Uterus (tissue), 2 donors: ENCODE data around the gene CEBPA.

Experiments
- CTCF ChIP-seq, 4 experiments: fragments of 200-600 bp in 2 of 4; fragments of 450-650 bp in 2 of 4; sonication (generic) in 2 of 4; IDR thresholded peaks; one replicate each; pipeline ENCODE4 v1.5.1; 2016 to 2019; ENCODE audit warnings: antibody characterized with exemption in 4 of 4, mild to moderate bottlenecking in 2 of 4, moderate library complexity in 1 of 4
- POLR2A ChIP-seq, 2 donors: fragments of 450-650 bp; IDR thresholded peaks; one replicate each; pipeline ENCODE4 v1.6.1; 2016; ENCODE audit warnings: antibody characterized with exemption in 2 of 2, mild to moderate bottlenecking in 1 of 2, moderate library complexity in 1 of 2

DNA sequence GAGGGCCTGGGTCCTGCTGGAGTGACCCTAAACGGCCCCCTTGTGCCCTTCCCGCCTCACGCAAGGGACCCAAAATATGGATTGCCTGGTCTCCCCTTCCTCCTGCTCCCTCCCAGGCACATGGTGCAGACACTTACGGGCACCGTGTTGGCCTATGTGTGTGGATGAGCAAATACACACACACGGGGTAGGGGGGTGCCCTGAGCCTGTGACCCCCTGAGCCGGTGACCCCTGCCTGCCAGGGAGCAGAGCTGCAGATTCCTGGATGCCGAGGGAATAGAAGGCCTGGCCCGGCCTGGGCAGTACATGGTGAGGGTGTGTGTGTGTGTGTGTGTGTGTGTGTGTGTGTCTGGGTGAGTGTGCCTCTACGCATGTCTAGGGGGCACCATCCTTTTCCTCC, 33.3 kb downstream of the CEBPA start:
- TF ChIP-seq POLR2A (IDR thresholded peaks at IDR 0.05): no peak
- no peak for TF ChIP-seq CTCF (IDR thresholded peaks at IDR 0.05)
